Sigmoid colon (tissue), 7 donors: ENCODE data around the gene ATF6B. TPM values are rescaled to one million over a fixed set of nuclear protein-coding genes. Genes with fewer than 3 reads are reported as not detected.
"Not testable (repeated sequence)": the region's sequence is repeated elsewhere in the genome, so short reads cannot be mapped to it uniquely, and the experiment has no call there.

Experiments used
- DNase-seq: peaks from one replicate; pipeline ENCODE4 v3.0.0-alpha.2; 2019
- H3K27ac ChIP-seq, 4 donors: fragments of 200-600 bp; sonication (generic); one replicate each; pipeline ENCODE4 v1.5.1; 2016 to 2019; ENCODE audit warnings: mild to moderate bottlenecking in 1 of 4
- H3K27me3 ChIP-seq, 3 donors: fragments of 200-600 bp; sonication (generic); one replicate each; pipeline ENCODE4 v1.5.1; 2019; ENCODE audit warnings: mild to moderate bottlenecking in 1 of 3
- H3K36me3 ChIP-seq, 4 donors: fragments of 200-600 bp; sonication (generic); one replicate each; pipeline ENCODE4 v1.5.1; 2016 to 2019
- H3K4me1 ChIP-seq, 4 donors: fragments of 200-600 bp; sonication (generic); one replicate each; pipeline ENCODE4 v1.5.1; 2017 to 2019
- H3K4me3 ChIP-seq, 4 donors: fragments of 200-600 bp; sonication (generic); one replicate each; pipeline ENCODE4 v1.5.1; 2017 to 2019; ENCODE audit warnings: mild to moderate bottlenecking in 2 of 4, moderate library complexity in 1 of 4
- H3K9me3 ChIP-seq, 4 donors: fragments of 200-600 bp in 3 of 4; sonication (generic) in 3 of 4; one replicate each; pipeline versions ENCODE4 v1.5.1 to v1.6.1; 2013 to 2019
- CTCF ChIP-seq, 4 experiments: fragments of 450-650 bp in 3 of 4; fragments of 200-600 bp in 1 of 4; IDR thresholded peaks; one replicate each; pipeline ENCODE4 v1.5.1; 2016 to 2019; ENCODE audit warnings: antibody characterized with exemption in 4 of 4, mild to moderate bottlenecking in 3 of 4, moderate library complexity in 2 of 4
- EP300 ChIP-seq, 4 donors: sonication (generic); formaldehyde crosslinking; IDR thresholded peaks; one replicate each; pipeline ENCODE4 v1.6.1; 2017; ENCODE audit warnings: antibody characterized with exemption in 4 of 4
- POLR2A ChIP-seq, 2 donors: fragments of 450-650 bp; IDR thresholded peaks; one replicate each; pipeline ENCODE4 v1.6.1; 2016; ENCODE audit warnings: antibody characterized with exemption in 2 of 2, mild to moderate bottlenecking in 2 of 2, moderate library complexity in 2 of 2
- POLR2AphosphoS5 ChIP-seq, 4 donors: sonication (generic); formaldehyde crosslinking; IDR thresholded peaks; one replicate each; pipeline ENCODE4 v1.6.1; 2017; ENCODE audit warnings: antibody characterized with exemption in 4 of 4
- WGBS, 2 donors: extraction: QIAGEN DNeasy Blood & Tissue Kit; methylation state at CpG; one replicate each; pipeline ENCODE4 v1.1.7; 2013; 5-methylcytosine and 5-hydroxymethylcytosine counted together
- intact Hi-C: fragments of 100-400 bp; cut with DNase I; formaldehyde crosslinking; loops from one replicate; pipeline ENCODE4 v1.15.1; 2023
- polyA plus RNA-seq, 3 donors: library from polyadenylated mRNA; stranded (reverse); fragments of 200-250 nt; gene quantifications; one replicate each; pipeline ENCODE4 v1.2.3, GENCODE V29; 2013
- total RNA-seq, 4 donors: library from RNA; depleted of rRNA; stranded (reverse); fragments of >200 nt; gene quantifications; one replicate each; pipeline ENCODE4 v1.1.0, GENCODE V29; 2016
- donor health status: healthy with polysubstance abuse.
- donor health status: Bipolar disorder and iron deficiency.
- donor health status: healthy.

The ATF6B gene
- total and polyA plus RNA-seq, 7 donors = 10.9 to 93.6 (median 24.6) TPM

GRCh38 chr6:32146287-32146686 lies 18.2 kb upstream of the ATF6B start:
- H3K27ac ChIP-seq = no peak overlapping the region
- no peaks in the 10 kb centered on the region for H3K9me3 ChIP-seq
- peaks cover 0 to 18% (median 17%) of the 10 kb centered on the region in 4 donors for H3K4me1 ChIP-seq
- DNase-seq = no peak
- TF ChIP-seq POLR2AphosphoS5 (IDR thresholded peaks at IDR 0.05) = no peak
- no peak for TF ChIP-seq CTCF (IDR thresholded peaks at IDR 0.05)
- no peak for TF ChIP-seq EP300 (IDR thresholded peaks at IDR 0.05)
- no peak for TF ChIP-seq POLR2A (IDR thresholded peaks at IDR 0.05)
- no peaks in the 10 kb centered on the region for H3K27me3 ChIP-seq
- peaks cover 0 to 18% (median 0%) of the 10 kb centered on the region in 4 donors for H3K36me3 ChIP-seq
- intact Hi-C loops = no loop called here
- no peak overlapping the region for H3K4me3 ChIP-seq
- 92 to 94% methylated on average over 1 of the region's 1 CpG for WGBS, 2 donors

GRCh38 chr6:32144238-32144637 lies 16.2 kb upstream of the ATF6B start:
- intact Hi-C loops, H3K4me3 ChIP-seq, H3K27ac ChIP-seq, H3K4me1 ChIP-seq, H3K27me3 ChIP-seq, DNase-seq, H3K9me3 ChIP-seq: not testable (repeated sequence)
- H3K36me3 ChIP-seq = peaks cover 0 to 13% (median 0%) of the 10 kb centered on the region in 4 donors
- WGBS, 2 donors = 17 to 73% methylated on average over 7 of the region's 7 CpGs

- DNase-seq = no peak
- H3K4me3 ChIP-seq = no peak overlapping the region
- H3K9me3 ChIP-seq = no peaks in the 10 kb centered on the region
- no peaks in the 10 kb centered on the region for H3K36me3 ChIP-seq
- no peaks in the 10 kb centered on the region for H3K27me3 ChIP-seq
- no peak for TF ChIP-seq POLR2AphosphoS5 (IDR thresholded peaks at IDR 0.05)
- no peak for TF ChIP-seq CTCF (IDR thresholded peaks at IDR 0.05)
- no peak for TF ChIP-seq POLR2A (IDR thresholded peaks at IDR 0.05)
- TF ChIP-seq EP300 (IDR thresholded peaks at IDR 0.05) = no peak
- WGBS, 2 donors = 80 to 97% methylated on average over 5 of the region's 5 CpGs
- H3K4me1 ChIP-seq = no peaks in the 10 kb centered on the region
- no peak overlapping the region for H3K27ac ChIP-seq
- intact Hi-C loops = no loop called here
These were observed 12.5 kb upstream of the ATF6B start for GRCh38 chr6:32140420-32141046.

- H3K4me3 ChIP-seq = no peak overlapping the region
- no peak for TF ChIP-seq POLR2AphosphoS5 (IDR thresholded peaks at IDR 0.05)
- TF ChIP-seq POLR2A (IDR thresholded peaks at IDR 0.05) = no peak
- TF ChIP-seq CTCF (IDR thresholded peaks at IDR 0.05) = no peak
- TF ChIP-seq EP300 (IDR thresholded peaks at IDR 0.05) = no peak
- DNase-seq = no peak
- H3K27me3 ChIP-seq = no peaks in the 10 kb centered on the region
- H3K27ac ChIP-seq = no peak overlapping the region
- no peaks in the 10 kb centered on the region for H3K36me3 ChIP-seq
- WGBS, 2 donors = 76 to 77% methylated on average over 5 of the region's 5 CpGs
- no peaks in the 10 kb centered on the region for H3K9me3 ChIP-seq
- no peaks in the 10 kb centered on the region for H3K4me1 ChIP-seq
- intact Hi-C loops = no loop called here
These were observed 11.5 kb upstream of the ATF6B start for GRCh38 chr6:32139590-32139989.

- intact Hi-C loops = no loop called here
- DNase-seq = no peak
- Histone ChIP-seq H3K4me3 (no peak overlapping the region), H3K4me1 (no peaks in the 10 kb centered on the region), H3K36me3 (no peaks in the 10 kb centered on the region), H3K27me3 (no peaks in the 10 kb centered on the region), H3K9me3 (no peaks in the 10 kb centered on the region), H3K27ac (no peak overlapping the region)
- TF ChIP-seq POLR2A (IDR thresholded peaks at IDR 0.05) (no peak), POLR2AphosphoS5 (IDR thresholded peaks at IDR 0.05) (no peak)
These were observed 9.4 kb upstream of the ATF6B start for GRCh38 chr6:32137454-32137853.

GRCh38 chr6:32133786-32134185 lies 5.7 kb upstream of the ATF6B start:
- WGBS, 2 donors = 83 to 89% methylated on average over 4 of the region's 4 CpGs
- no peaks in the 10 kb centered on the region for H3K9me3 ChIP-seq
- no peak overlapping the region for H3K4me3 ChIP-seq
- TF ChIP-seq POLR2AphosphoS5 (IDR thresholded peaks at IDR 0.05) = no peak
- TF ChIP-seq POLR2A (IDR thresholded peaks at IDR 0.05) = no peak
- no peak for TF ChIP-seq EP300 (IDR thresholded peaks at IDR 0.05)
- no peak for TF ChIP-seq CTCF (IDR thresholded peaks at IDR 0.05)
- DNase-seq = no peak
- H3K27ac ChIP-seq = no peak overlapping the region
- H3K4me1 ChIP-seq = peaks cover 0 to 13% (median 11%) of the 10 kb centered on the region in 4 donors
- H3K36me3 ChIP-seq = no peaks in the 10 kb centered on the region
- intact Hi-C loops = no loop called here
- H3K27me3 ChIP-seq = no peaks in the 10 kb centered on the region
